Suprapubic skin (tissue), 4 donors: Measurements from ENCODE around the gene SSTR1.

Source experiments
- EP300 ChIP-seq: sonication (generic); formaldehyde crosslinking; IDR thresholded peaks from one replicate; pipeline ENCODE4 v1.6.1; 2017; ENCODE audit warnings: antibody characterized with exemption
- POLR2A ChIP-seq, 2 donors: fragments of 450-650 bp; IDR thresholded peaks; one replicate each; pipeline ENCODE4 v1.6.1; 2017; ENCODE audit warnings: antibody characterized with exemption in 2 of 2, mild to moderate bottlenecking in 2 of 2, moderate library complexity in 2 of 2
- POLR2AphosphoS5 ChIP-seq, 3 donors: sonication (generic); formaldehyde crosslinking; IDR thresholded peaks; one replicate each; pipeline ENCODE4 v1.6.1; 2017; ENCODE audit warnings: antibody characterized with exemption in 3 of 3
- TF ChIP-seq, protein P1 (sequence below), 2 donors: fragments of 200-600 bp in 1 of 2; fragments of 450-650 bp in 1 of 2; sonication (generic) in 1 of 2; IDR thresholded peaks; one replicate each; pipeline ENCODE4 v1.5.1; 2016 to 2019; ENCODE audit warnings: antibody characterized with exemption in 2 of 2, mild to moderate bottlenecking in 1 of 2, moderate library complexity in 1 of 2

DNA sequence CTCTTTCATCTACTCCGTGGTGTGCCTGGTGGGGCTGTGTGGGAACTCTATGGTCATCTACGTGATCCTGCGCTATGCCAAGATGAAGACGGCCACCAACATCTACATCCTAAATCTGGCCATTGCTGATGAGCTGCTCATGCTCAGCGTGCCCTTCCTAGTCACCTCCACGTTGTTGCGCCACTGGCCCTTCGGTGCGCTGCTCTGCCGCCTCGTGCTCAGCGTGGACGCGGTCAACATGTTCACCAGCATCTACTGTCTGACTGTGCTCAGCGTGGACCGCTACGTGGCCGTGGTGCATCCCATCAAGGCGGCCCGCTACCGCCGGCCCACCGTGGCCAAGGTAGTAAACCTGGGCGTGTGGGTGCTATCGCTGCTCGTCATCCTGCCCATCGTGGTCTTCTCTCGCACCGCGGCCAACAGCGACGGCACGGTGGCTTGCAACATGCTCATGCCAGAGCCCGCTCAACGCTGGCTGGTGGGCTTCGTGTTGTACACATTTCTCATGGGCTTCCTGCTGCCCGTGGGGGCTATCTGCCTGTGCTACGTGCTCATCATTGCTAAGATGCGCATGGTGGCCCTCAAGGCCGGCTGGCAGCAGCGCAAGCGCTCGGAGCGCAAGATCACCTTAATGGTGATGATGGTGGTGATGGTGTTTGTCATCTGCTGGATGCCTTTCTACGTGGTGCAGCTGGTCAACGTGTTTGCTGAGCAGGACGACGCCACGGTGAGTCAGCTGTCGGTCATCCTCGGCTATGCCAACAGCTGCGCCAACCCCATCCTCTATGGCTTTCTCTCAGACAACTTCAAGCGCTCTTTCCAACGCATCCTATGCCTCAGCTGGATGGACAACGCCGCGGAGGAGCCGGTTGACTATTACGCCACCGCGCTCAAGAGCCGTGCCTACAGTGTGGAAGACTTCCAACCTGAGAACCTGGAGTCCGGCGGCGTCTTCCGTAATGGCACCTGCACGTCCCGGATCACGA, 2.2 kb downstream of the SSTR1 start:
- TF ChIP-seq, protein P1, sequence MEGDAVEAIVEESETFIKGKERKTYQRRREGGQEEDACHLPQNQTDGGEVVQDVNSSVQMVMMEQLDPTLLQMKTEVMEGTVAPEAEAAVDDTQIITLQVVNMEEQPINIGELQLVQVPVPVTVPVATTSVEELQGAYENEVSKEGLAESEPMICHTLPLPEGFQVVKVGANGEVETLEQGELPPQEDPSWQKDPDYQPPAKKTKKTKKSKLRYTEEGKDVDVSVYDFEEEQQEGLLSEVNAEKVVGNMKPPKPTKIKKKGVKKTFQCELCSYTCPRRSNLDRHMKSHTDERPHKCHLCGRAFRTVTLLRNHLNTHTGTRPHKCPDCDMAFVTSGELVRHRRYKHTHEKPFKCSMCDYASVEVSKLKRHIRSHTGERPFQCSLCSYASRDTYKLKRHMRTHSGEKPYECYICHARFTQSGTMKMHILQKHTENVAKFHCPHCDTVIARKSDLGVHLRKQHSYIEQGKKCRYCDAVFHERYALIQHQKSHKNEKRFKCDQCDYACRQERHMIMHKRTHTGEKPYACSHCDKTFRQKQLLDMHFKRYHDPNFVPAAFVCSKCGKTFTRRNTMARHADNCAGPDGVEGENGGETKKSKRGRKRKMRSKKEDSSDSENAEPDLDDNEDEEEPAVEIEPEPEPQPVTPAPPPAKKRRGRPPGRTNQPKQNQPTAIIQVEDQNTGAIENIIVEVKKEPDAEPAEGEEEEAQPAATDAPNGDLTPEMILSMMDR (IDR thresholded peaks at IDR 0.05) = no peak
- no peak for TF ChIP-seq POLR2A (IDR thresholded peaks at IDR 0.05)
- TF ChIP-seq EP300 = no peak
- no peak for TF ChIP-seq POLR2AphosphoS5 (IDR thresholded peaks at IDR 0.05)
